Mesendoderm (in vitro differentiated cells): ENCODE results near the gene TMEM9B.
"Not testable (repeated sequence)": the region's sequence is repeated elsewhere in the genome, so short reads cannot be mapped to it uniquely, and the experiment has no call there.

Source experiments
- DNase-seq: peaks from one replicate; pipeline ENCODE4 v3.0.0; 2013
- H2AK5ac ChIP-seq: 2 replicates; pipeline ENCODE4 v1.6.1; 2013; ENCODE audit warnings: low read length, inconsistent platforms
- H2BK120ac ChIP-seq: 2 replicates; pipeline ENCODE4 v1.6.1; 2013; ENCODE audit warnings: low read depth, mild to moderate bottlenecking, low read length, moderate library complexity, mixed read lengths
- H2BK15ac ChIP-seq: replicated peaks from 2 replicates; pipeline ENCODE4 v1.6.1; 2013; ENCODE audit warnings: low read depth, mild to moderate bottlenecking, moderate library complexity
- H2BK5ac ChIP-seq: 2 replicates; pipeline ENCODE4 v1.6.1; 2013; ENCODE audit warnings: low read length, inconsistent platforms
- H3K18ac ChIP-seq: 2 replicates; pipeline ENCODE4 v1.6.1; 2013; ENCODE audit warnings: mild to moderate bottlenecking, low read length, mixed read lengths
- H3K23ac ChIP-seq: one replicate; pipeline ENCODE4 v1.6.1; 2013; ENCODE audit warnings: low read length
- H3K27ac ChIP-seq: 2 replicates; pipeline ENCODE4 v1.5.1; 2013; ENCODE audit warnings: low read depth, mild to moderate bottlenecking, inconsistent platforms, low read length, moderate library complexity
- H3K27me3 ChIP-seq: 2 replicates; pipeline ENCODE4 v1.6.1; 2013; ENCODE audit warnings: low read length, control low read depth, mild to moderate bottlenecking, inconsistent platforms; ENCODE audit not compliant: insufficient read depth, poor library complexity
- H3K36me3 ChIP-seq: 2 replicates; pipeline ENCODE4 v1.6.1; 2013; ENCODE audit warnings: low read length, inconsistent platforms; ENCODE audit not compliant: control insufficient read depth, insufficient read depth
- H3K4ac ChIP-seq: one replicate; pipeline ENCODE4 v1.6.1; 2013; ENCODE audit warnings: low read depth, mild to moderate bottlenecking, low read length, moderate library complexity
- H3K4me1 ChIP-seq: 2 replicates; pipeline ENCODE4 v1.6.1; 2013; ENCODE audit warnings: low read depth, low read length, inconsistent platforms; ENCODE audit not compliant: control insufficient read depth
- H3K4me2 ChIP-seq: 2 replicates; pipeline ENCODE4 v1.6.1; 2013; ENCODE audit warnings: low read length
- H3K4me3 ChIP-seq: 2 replicates; pipeline ENCODE4 v1.5.1; 2013; ENCODE audit warnings: mild to moderate bottlenecking, low read length
- H3K56ac ChIP-seq: one replicate; pipeline ENCODE4 v1.6.1; 2013; ENCODE audit warnings: low read length
- H3K79me1 ChIP-seq: 2 replicates; pipeline ENCODE4 v1.6.1; 2013; ENCODE audit warnings: low read length, inconsistent platforms
- H3K79me2 ChIP-seq: 2 replicates; pipeline ENCODE4 v1.6.1; 2013; ENCODE audit warnings: mild to moderate bottlenecking, low read length; ENCODE audit not compliant: control insufficient read depth, insufficient read depth
- H3K9ac ChIP-seq: 2 replicates; pipeline ENCODE4 v1.6.1; 2013; ENCODE audit warnings: low read length, inconsistent platforms
- H4K5ac ChIP-seq: one replicate; pipeline ENCODE4 v1.6.1; 2013; ENCODE audit warnings: low read length
- H4K8ac ChIP-seq: one replicate; pipeline ENCODE4 v1.6.1; 2013; ENCODE audit warnings: low read depth, mild to moderate bottlenecking, control low read depth, low read length, moderate library complexity
- WGBS: extraction: QIAGEN DNeasy Blood & Tissue Kit; methylation state at CpG from one replicate; pipeline ENCODE4 v1.1.7; 2013; ENCODE audit warnings: low lambda C conversion rate, missing lambda C conversion rate; ENCODE audit not compliant: insufficient coverage; ENCODE audit errors: extremely low coverage; 5-methylcytosine and 5-hydroxymethylcytosine counted together

Gene TMEM9B

GRCh38 chr11:8941341-8942103 lies 22.7 kb downstream of the TMEM9B start:
- Histone ChIP-seq H3K79me1 (no peaks in the 10 kb centered on the region), H4K5ac (no peak overlapping the region), H3K4me1 (no peaks in the 10 kb centered on the region), H2BK120ac (no peak overlapping the region), H3K4ac (no peak overlapping the region), H2BK5ac (no peak overlapping the region), H2AK5ac (no peak overlapping the region), H3K27me3 (no peaks in the 10 kb centered on the region), H3K4me2 (no peak overlapping the region), H2BK15ac (no peak overlapping the region), H3K56ac (no peak overlapping the region), H3K27ac (no peak overlapping the region), H3K18ac (no peak overlapping the region), H3K23ac (no peak overlapping the region), H3K79me2 (no peaks in the 10 kb centered on the region), H4K8ac (no peak overlapping the region), H3K36me3 (no peaks in the 10 kb centered on the region), H3K9ac (no peak overlapping the region), H3K4me3 (no peak overlapping the region)
- no CpG with 5 or more reads among the region's 8 CpGs for WGBS
- DNase-seq: no peak

- no peak overlapping the region for H2AK5ac ChIP-seq
- no peak overlapping the region for H2BK120ac ChIP-seq
- no peaks in the 10 kb centered on the region for H3K79me1 ChIP-seq
- no peaks in the 10 kb centered on the region for H3K36me3 ChIP-seq
- no peak overlapping the region for H2BK15ac ChIP-seq
- H2BK5ac ChIP-seq: no peak overlapping the region
- DNase-seq: no peak
- no peak overlapping the region for H3K18ac ChIP-seq
- no peak overlapping the region for H3K4me3 ChIP-seq
- no peaks in the 10 kb centered on the region for H3K27me3 ChIP-seq
- H4K8ac ChIP-seq: no peak overlapping the region
- no peak overlapping the region for H3K4me2 ChIP-seq
- no peaks in the 10 kb centered on the region for H3K79me2 ChIP-seq
- WGBS: no CpG with 5 or more reads among the region's 14 CpGs
- no peak overlapping the region for H4K5ac ChIP-seq
- no peak overlapping the region for H3K9ac ChIP-seq
- no peak overlapping the region for H3K4ac ChIP-seq
- H3K27ac ChIP-seq: no peak overlapping the region
- H3K23ac ChIP-seq: no peak overlapping the region
- no peak overlapping the region for H3K56ac ChIP-seq
- H3K4me1 ChIP-seq: peaks cover 13% of the 10 kb centered on the region
Measured at GRCh38 chr11:8937659-8938058, 26.6 kb downstream of the TMEM9B start.

- Histone ChIP-seq H3K9ac (no peak overlapping the region), H3K27ac (no peak overlapping the region), H3K4me1 (peaks cover 13% of the 10 kb centered on the region), H2BK120ac (no peak overlapping the region), H3K79me2 (no peaks in the 10 kb centered on the region), H3K27me3 (no peaks in the 10 kb centered on the region), H3K4ac (no peak overlapping the region), H3K18ac (no peak overlapping the region), H3K79me1 (no peaks in the 10 kb centered on the region), H2BK15ac (no peak overlapping the region), H4K5ac (no peak overlapping the region), H3K23ac (no peak overlapping the region), H3K56ac (no peak overlapping the region), H4K8ac (no peak overlapping the region), H2AK5ac (no peak overlapping the region), H3K4me2 (no peak overlapping the region), H3K4me3 (no peak overlapping the region), H2BK5ac (no peak overlapping the region), H3K36me3 (no peaks in the 10 kb centered on the region)
- no CpG with 5 or more reads among the region's 10 CpGs for WGBS
- no peak for DNase-seq
Measured at GRCh38 chr11:8937159-8937558, 27.1 kb downstream of the TMEM9B start.

- not testable (repeated sequence) for H3K79me1 ChIP-seq, H2AK5ac ChIP-seq, H3K4me3 ChIP-seq, H3K36me3 ChIP-seq, H4K5ac ChIP-seq, H3K9ac ChIP-seq, H4K8ac ChIP-seq, H2BK120ac ChIP-seq, DNase-seq, H2BK15ac ChIP-seq, H3K27me3 ChIP-seq, H2BK5ac ChIP-seq, H3K79me2 ChIP-seq, H3K27ac ChIP-seq, H3K56ac ChIP-seq, H3K23ac ChIP-seq, H3K4ac ChIP-seq, H3K18ac ChIP-seq, H3K4me2 ChIP-seq
- no CpG with 5 or more reads among the region's 2 CpGs for WGBS
- H3K4me1 ChIP-seq: peaks cover 13% of the 10 kb centered on the region
Measured at GRCh38 chr11:8935789-8936188, 28.5 kb downstream of the TMEM9B start.

GRCh38 chr11:8934742-8935488 lies 29.3 kb downstream of the TMEM9B start:
- H3K36me3 ChIP-seq: no peaks in the 10 kb centered on the region
- no peak overlapping the region for H2BK120ac ChIP-seq
- peak; percentile 97 for DNase-seq
- H3K4me2 ChIP-seq: peak overlapping the region; percentile 3
- H3K4me1 ChIP-seq: peaks cover 13% of the 10 kb centered on the region
- no peak overlapping the region for H3K56ac ChIP-seq
- H2BK5ac ChIP-seq: no peak overlapping the region
- no peaks in the 10 kb centered on the region for H3K79me1 ChIP-seq
- H4K8ac ChIP-seq: no peak overlapping the region
- H2AK5ac ChIP-seq: no peak overlapping the region
- peak overlapping the region; percentile 16 for H3K9ac ChIP-seq
- H4K5ac ChIP-seq: no peak overlapping the region
- no CpG with 5 or more reads among the region's 14 CpGs for WGBS
- no peak overlapping the region for H3K4me3 ChIP-seq
- H3K27ac ChIP-seq: no peak overlapping the region
- H3K27me3 ChIP-seq: no peaks in the 10 kb centered on the region
- no peak overlapping the region for H3K23ac ChIP-seq
- no peak overlapping the region for H3K18ac ChIP-seq
- no peak overlapping the region for H3K4ac ChIP-seq
- H2BK15ac ChIP-seq: no peak overlapping the region
- no peaks in the 10 kb centered on the region for H3K79me2 ChIP-seq
